ACC112 (cell line): ENCODE data around the gene IL34.
"Not testable (repeated sequence)": the region's sequence is repeated elsewhere in the genome, so short reads cannot be mapped to it uniquely, and the experiment has no call there.

ENCODE experiments used
- H2AFZ ChIP-seq: fragments of 200-600 bp; sonication (generic); one replicate; pipeline ENCODE4 v1.6.0; 2017; ENCODE audit warnings: antibody characterized with exemption, low read length; ENCODE audit not compliant: unreplicated experiment
- H3K27ac ChIP-seq: fragments of 200-600 bp; sonication (generic); 2 replicates; pipeline ENCODE4 v1.5.1; 2014; ENCODE audit warnings: low read depth, mild to moderate bottlenecking, antibody characterized with exemption, low read length, moderate library complexity
- H3K27me3 ChIP-seq: fragments of 200-600 bp; sonication (generic); 2 replicates; pipeline ENCODE4 v1.6.1; 2014; ENCODE audit warnings: mild to moderate bottlenecking, antibody characterized with exemption, low read length, moderate library complexity, mixed read lengths; ENCODE audit not compliant: insufficient read depth
- H3K36me3 ChIP-seq: fragments of 200-600 bp; sonication (generic); 2 replicates; pipeline ENCODE4 v1.6.1; 2016; ENCODE audit warnings: mild to moderate bottlenecking, antibody characterized with exemption, low read length, moderate library complexity, mixed read lengths; ENCODE audit not compliant: insufficient read depth
- H3K4me1 ChIP-seq: fragments of 200-600 bp; sonication (generic); one replicate; pipeline ENCODE4 v1.6.1; 2016; ENCODE audit warnings: low read length, mixed read lengths; ENCODE audit not compliant: insufficient read depth, unreplicated experiment, control insufficient read depth
- H3K4me3 ChIP-seq: fragments of 200-600 bp; sonication (generic); 2 replicates; pipeline ENCODE4 v1.5.1; 2014; ENCODE audit warnings: mild to moderate bottlenecking, low read depth, low read length
- H3K79me2 ChIP-seq: fragments of 200-600 bp; sonication (generic); one replicate; pipeline ENCODE4 v1.6.0; 2016; ENCODE audit warnings: low read length; ENCODE audit not compliant: control insufficient read depth, unreplicated experiment, insufficient read depth

IL34 gene

DNA sequence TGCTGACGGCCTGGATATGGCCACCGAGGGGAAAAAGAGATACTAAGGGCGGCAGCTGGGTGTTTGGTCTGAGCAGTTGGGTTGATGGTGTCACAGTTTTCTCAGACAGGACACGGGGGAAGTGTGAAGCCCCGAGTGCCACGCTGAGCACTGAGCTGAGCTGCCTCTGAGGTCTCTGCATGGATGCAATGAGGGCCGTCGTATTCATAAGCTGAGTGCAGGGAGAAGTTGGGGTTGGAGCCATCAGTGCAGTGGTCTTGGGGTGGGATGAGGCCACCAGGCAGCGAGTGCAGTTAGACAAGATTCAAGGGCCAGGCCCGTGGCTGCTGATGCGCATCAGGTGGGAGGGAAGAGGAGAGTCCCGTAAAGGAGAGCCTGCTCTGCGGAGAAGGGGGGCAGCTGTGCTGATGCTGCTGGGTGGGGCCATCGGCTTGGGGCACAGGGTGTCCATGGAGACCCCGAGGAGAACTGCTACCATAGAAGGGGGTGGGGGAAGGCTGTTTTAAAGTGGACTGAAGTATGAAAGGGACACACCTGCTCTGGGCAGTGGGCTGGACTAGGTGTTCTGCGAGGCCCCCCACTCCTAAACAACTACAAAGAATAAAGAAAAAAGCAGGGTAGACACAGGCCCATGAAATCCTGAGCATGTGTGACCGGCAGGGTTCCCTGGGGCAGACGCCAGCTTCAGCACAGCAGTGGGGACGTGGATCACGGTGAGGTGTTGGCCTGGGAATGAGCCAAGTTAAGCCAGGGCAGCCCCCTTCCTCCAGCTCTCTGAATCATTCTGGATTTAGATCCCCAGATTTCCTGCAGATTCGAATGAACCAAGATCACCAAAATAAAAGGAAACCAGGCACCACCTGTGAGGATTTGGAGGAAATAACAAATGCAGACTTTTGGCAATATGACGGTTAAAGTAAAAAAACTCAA is 19.7 kb downstream of the IL34 start:
- Histone ChIP-seq H2AFZ (no peak overlapping the region), H3K36me3 (peaks cover 33% of the 10 kb centered on the region; the same call in 1 of the 2 replicates), H3K27me3 (no peaks in the 10 kb centered on the region), H3K4me3 (no peak overlapping the region), H3K79me2 (no peaks in the 10 kb centered on the region), H3K4me1 (no peaks in the 10 kb centered on the region), H3K27ac (no peak overlapping the region)

DNA sequence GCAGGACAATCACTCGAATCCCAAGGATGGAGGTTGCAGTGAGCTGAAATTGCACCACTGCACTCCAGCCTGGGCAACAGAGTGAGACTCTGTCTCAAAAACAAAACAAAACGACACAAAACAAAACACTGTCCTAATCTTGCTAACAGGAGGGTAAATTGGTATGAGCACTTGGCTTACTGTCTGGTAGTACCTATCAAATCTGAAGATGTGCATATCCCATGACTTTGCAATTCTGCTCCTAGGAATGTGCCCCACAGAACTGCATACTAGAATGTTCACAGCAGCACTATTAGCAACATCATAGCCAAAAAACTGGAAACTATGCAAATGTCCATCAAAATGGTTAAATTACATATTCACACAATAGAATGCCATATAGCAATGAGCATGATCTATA is 23.8 kb downstream of the IL34 start:
- Histone ChIP-seq H3K4me1 (no peaks in the 10 kb centered on the region), H3K4me3 (no peak overlapping the region), H3K79me2 (no peaks in the 10 kb centered on the region), H3K36me3 (peaks cover 34% of the 10 kb centered on the region; the same call in 1 of the 2 replicates), H3K27ac (no peak overlapping the region), H3K27me3 (no peaks in the 10 kb centered on the region), H2AFZ (no peak overlapping the region)

DNA sequence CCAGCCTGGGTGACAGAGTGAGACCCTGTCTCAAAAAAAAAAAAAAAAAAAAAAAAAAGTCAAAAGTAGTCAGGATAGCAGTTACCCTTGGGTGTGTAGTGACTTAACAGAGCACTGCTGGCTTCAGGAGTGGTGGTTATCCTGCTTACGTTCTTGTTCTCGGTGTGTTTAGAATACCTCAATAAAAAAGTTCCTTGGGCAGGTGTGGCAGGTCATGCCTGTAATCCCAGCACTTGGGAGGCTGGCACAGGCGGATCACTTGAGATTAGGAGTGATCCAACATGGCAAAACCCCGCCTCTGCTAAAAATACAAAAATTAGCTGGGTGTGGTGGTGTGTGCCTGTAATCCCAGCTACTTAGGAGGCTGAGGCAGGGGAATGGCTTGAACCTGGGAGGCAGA is 24.6 kb downstream of the IL34 start:
- not testable (repeated sequence) for H3K27me3 ChIP-seq, H3K27ac ChIP-seq, H3K79me2 ChIP-seq, H3K4me1 ChIP-seq, H3K4me3 ChIP-seq, H2AFZ ChIP-seq
- H3K36me3 ChIP-seq, result peaks cover 32% of the 10 kb centered on the region; the same call in 1 of the 2 replicates

DNA sequence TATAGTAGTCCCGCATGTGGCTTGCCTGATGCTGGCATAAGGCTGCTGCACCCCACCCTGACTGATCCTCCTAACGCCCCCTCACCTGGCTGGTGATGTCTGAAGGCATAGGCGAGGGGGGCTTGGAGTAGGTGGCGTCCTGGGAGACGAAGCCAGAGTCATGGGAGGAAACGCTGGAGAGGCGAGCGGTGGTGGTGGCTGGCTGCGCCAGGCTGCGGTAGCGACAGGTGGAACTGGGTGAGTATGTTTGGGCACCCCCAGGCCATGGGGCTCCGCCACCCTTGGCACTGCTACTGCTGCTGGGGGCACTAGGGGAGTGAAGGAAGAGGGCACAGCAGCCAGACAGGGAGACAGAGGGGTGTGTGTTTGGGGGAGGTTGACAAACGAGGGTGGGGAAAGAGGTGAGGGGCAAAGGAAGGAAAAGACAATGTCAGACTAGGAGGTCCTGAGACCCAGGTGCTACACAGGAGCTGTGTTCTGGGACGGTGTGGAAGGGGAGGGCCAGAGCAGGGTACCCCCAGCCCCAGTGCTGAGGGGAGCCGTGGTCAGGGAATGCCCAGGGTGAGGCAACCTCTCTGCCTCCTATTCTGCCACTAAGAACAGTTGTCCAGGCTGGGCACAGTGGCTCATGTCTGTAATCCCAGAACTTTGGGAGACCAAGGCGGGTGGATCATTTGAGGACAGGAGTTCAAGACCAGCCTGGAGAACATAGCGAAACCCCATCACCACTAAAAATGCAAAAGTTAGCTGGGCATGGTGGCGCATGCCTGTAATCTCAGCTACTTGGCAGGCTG is 28.1 kb downstream of the IL34 start:
- H3K79me2 ChIP-seq, result no peaks in the 10 kb centered on the region
- no peaks in the 10 kb centered on the region for H3K27me3 ChIP-seq
- H3K27ac ChIP-seq, result no peak overlapping the region
- peaks cover 16% of the 10 kb centered on the region; the same call in 1 of the 2 replicates for H3K36me3 ChIP-seq
- H3K4me1 ChIP-seq, result no peaks in the 10 kb centered on the region
- H3K4me3 ChIP-seq, result no peak overlapping the region
- no peak overlapping the region for H2AFZ ChIP-seq

DNA sequence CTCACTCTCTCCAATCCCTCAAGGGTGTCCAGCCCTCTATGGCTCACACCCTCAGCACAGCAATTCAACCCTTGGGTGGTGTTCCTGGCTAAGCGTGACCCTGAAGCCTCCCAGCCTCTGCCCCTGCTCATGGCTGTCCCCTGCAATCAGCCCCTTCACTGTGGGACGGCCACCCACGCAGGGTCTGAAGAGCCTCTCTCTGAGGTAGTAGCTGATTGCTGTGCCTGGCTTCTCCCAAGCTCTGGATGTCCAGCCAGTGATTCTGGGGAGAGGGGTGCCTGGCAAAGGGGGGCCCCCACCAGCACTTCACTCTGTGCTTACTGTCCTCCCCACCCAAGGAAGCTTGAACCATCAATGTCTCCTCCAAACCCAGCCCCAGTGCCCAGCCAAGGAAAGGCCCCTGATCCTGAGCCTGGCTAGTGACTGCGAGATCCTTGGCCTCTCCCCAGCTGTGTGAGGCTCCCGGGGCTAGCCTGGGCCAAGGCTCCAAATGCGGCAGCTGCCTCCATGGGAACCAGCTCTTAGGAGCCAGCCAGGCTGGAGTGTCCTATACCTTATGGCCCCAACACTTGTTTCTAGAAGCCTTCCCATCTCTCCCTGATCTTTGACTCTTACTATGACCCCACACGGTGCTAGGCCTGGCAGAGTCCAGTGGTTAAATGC is 29.6 kb downstream of the IL34 start:
- Histone ChIP-seq H3K79me2 (peaks cover 7% of the 10 kb centered on the region), H2AFZ (no peak overlapping the region), H3K27me3 (no peaks in the 10 kb centered on the region), H3K4me1 (peaks cover under 1% of the 10 kb centered on the region), H3K4me3 (no peak overlapping the region), H3K36me3 (peaks cover 6% of the 10 kb centered on the region; the same call in 1 of the 2 replicates), H3K27ac (no peak overlapping the region)

DNA sequence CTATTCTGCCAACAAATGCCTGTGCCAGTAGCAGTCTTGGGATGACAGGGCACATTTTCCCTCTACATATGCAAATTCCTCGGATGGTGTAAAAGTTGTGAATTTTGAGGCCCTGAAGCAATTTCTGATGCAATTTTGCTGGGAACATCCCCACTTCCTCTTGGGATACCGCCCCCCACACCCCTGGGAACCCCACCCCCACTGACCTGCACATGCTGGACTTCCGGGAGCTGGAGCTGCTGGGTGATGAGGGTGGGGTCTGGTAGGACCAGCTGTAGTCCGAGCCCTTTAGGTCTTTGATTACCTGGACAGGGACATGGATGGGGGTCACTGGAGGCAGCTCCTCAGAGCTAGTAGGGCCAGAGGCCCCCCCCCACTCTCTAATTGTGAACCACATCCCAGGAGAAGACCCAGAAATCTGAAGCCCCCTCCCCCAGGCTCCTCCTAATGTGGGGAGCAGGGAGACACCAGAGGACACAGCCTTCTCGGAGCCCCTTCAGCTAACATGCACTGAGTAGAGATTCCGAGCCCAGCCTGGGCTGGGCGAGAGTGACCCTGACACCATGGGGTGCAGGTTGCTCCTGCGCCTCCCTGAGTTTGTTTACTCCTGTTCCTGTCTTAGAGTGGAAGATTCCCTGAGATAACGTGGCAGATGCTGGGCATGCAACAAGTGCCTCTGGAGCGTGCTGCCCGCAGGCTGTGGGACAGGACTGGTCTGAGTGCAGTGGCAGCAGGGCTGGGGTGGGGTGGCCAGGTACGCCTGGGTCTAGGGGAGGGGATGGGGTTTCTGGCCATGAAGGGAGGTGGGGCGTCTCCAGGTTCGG is 30.5 kb downstream of the IL34 start:
- no peak overlapping the region for H3K27ac ChIP-seq
- no peak overlapping the region for H2AFZ ChIP-seq
- H3K4me3 ChIP-seq, result no peak overlapping the region
- peaks cover 6% of the 10 kb centered on the region; the same call in 1 of the 2 replicates for H3K36me3 ChIP-seq
- H3K79me2 ChIP-seq, result peaks cover 16% of the 10 kb centered on the region
- H3K4me1 ChIP-seq, result peaks cover 7% of the 10 kb centered on the region
- H3K27me3 ChIP-seq, result no peaks in the 10 kb centered on the region

DNA sequence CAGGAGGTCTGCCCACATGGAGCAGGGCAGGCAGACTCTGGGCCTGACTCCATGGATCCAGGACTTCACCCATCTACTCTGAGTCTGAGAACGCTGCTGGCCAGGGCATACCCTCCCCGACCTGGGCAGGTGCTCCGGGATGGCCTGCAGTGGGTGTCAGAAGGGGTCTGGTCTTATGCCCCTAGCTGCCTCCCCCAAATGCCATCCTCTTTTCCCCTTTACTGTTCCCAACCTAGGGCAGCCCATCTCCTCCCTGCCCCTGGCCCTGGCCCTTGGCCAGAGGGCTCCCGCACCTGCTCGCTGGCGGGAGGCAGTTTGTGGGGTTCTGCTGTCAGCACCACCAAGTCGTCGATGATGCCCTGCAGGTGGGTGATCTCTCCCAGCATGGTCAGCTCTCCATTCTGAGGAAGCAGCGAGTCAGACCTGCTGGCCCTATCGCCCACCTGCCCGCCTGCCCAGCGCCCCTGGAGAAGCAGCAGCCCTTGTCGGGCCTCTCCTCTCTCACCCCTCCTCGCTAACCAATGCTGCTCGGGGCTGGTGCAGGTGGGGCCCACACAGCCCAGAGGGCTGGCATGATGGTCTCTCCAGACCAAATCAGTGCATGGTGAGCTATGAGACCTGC is 31.3 kb downstream of the IL34 start:
- Histone ChIP-seq H3K27ac (no peak overlapping the region), H2AFZ (no peak overlapping the region), H3K36me3 (peaks cover 6% of the 10 kb centered on the region; the same call in 1 of the 2 replicates), H3K79me2 (peaks cover 23% of the 10 kb centered on the region), H3K27me3 (no peaks in the 10 kb centered on the region), H3K4me3 (no peak overlapping the region), H3K4me1 (peaks cover 7% of the 10 kb centered on the region)

DNA sequence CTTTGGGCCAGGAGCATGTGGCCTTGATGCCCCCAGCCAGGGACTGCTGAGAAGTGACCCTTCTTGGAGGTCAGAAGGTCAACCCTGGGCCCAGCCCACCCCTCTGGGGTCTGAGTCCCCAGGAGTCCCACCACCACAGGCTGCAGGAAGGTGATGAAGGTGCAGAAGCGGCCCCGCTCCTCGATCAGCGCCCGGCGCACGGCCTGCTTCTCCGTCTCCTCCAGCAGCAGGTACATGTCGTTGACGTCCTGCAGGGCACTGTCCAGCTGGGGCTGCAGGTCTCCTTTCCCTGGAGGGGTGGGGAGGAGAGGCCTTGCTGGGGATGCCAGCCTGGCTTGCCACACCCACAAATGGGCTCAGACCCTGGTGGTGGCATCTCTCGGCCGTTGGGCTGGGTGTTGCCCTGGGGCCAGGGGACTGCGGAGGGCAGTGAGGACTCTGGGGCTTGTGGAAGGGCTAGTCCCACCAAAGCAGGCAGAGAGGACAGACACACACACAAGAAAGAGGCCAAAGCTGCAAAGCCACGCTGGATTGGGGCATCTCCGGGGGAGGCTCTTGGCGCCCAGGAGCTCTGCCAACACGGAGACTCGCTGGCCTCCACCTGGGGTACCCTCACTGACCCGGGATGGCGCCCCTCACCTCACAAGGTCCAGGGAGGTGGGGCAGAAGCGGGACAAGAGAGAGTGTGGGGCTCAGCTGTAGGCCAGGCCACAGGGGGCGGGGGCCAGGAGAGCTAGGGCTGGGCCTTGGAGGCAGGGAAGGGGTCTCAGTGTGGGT is 31.9 kb downstream of the IL34 start:
- Histone ChIP-seq H2AFZ (no peak overlapping the region), H3K27ac (no peak overlapping the region), H3K4me1 (peaks cover 9% of the 10 kb centered on the region), H3K4me3 (no peak overlapping the region), H3K79me2 (peaks cover 30% of the 10 kb centered on the region), H3K27me3 (no peaks in the 10 kb centered on the region), H3K36me3 (peaks cover 6% of the 10 kb centered on the region; the same call in 1 of the 2 replicates)
